ENCODE measurements around the gene ASCC3.

GRCh38 chr6:100617633-100618350 lies 263.3 kb downstream of the ASCC3 start:
- no peak for TF ChIP-seq CTCF (IDR thresholded peaks at IDR 0.05; ENCODE audit: borderline replicate concordance, extremely low read depth, low read length, poor library complexity, severe bottlenecking)
- no peak for TF ChIP-seq EZH2 (IDR thresholded peaks at IDR 0.05; ENCODE audit: borderline replicate concordance, low read depth, low read length, severe bottlenecking)
